Endothelial cell of umbilical vein (primary cell): Measurements from ENCODE around the gene STON2. TPM values are rescaled to one million over a fixed set of nuclear protein-coding genes. Genes with fewer than 3 reads are reported as not detected.

Source experiments
- BruUV-seq: library from RNA; stranded (reverse); fragments of 400-500 nt; replicated peaks from 2 replicates; lab custom pipeline; 2021; lab: Mats Ljungman, UMichigan
- CTCF ChIA-PET: fragments of 300-600, 350-600 bp; sonication (Branson Sonifier 250); formaldehyde crosslinking; loops from one replicate; lab custom pipeline; 2021; ENCODE audit warnings: antibody characterized with exemption, inconsistent platforms; lab: Charles Lee
- POLR2A ChIA-PET: fragments of 300-600, 350-600 bp; sonication (Branson Sonifier 250); formaldehyde crosslinking; loops from one replicate; lab custom pipeline; 2021; ENCODE audit warnings: antibody characterized with exemption, inconsistent platforms; lab: Charles Lee
- DNase-seq: peaks from one replicate; pipeline ENCODE4 v3.0.0-alpha.2; 2011; ENCODE audit warnings: low read depth, low spot score
- FAIRE-seq: peaks from 2 replicates; lab custom pipeline; 2011; peaks lifted over from hg19 to GRCh38; lab: Jason Lieb, UNC
- H2AFZ ChIP-seq: 2 replicates; pipeline ENCODE4 v1.6.0; 2012; ENCODE audit warnings: low read depth, low read length, control low read depth, inconsistent platforms
- H3K27ac ChIP-seq: 2 replicates; pipeline ENCODE4 v1.5.1; 2011; ENCODE audit warnings: low read depth, mild to moderate bottlenecking, control low read depth, low read length, moderate library complexity; ENCODE audit not compliant: insufficient read depth
- H3K27me3 ChIP-seq, 2 experiments: 2 replicates each; pipeline versions ENCODE4 v1.6.0 to v1.6.1; 2011; ENCODE audit warnings: low read length in 2 of 2, mixed read lengths in 1 of 2; ENCODE audit not compliant: control insufficient read depth in 2 of 2, insufficient read depth in 2 of 2
- H3K36me3 ChIP-seq, 2 experiments: 2 replicates in 1 of 2; 3 replicates in 1 of 2; pipeline ENCODE4 v1.5.1; 2011; ENCODE audit warnings: low read length in 2 of 2, mild to moderate bottlenecking in 1 of 2, moderate library complexity in 1 of 2; ENCODE audit not compliant: control insufficient read depth in 2 of 2, insufficient read depth in 2 of 2; ENCODE audit errors: extremely low read depth in 1 of 2
- H3K4me1 ChIP-seq: 3 replicates; pipeline ENCODE4 v1.5.1; 2011; ENCODE audit warnings: mild to moderate bottlenecking, low read length; ENCODE audit not compliant: control insufficient read depth, insufficient read depth; ENCODE audit errors: extremely low read depth
- H3K4me2 ChIP-seq: 2 replicates; pipeline ENCODE4 v1.6.1; 2011; ENCODE audit warnings: low read length, control low read depth, mixed read lengths; ENCODE audit not compliant: insufficient read depth
- H3K4me3 ChIP-seq, 3 experiments: fragments of 200-600 bp in 1 of 3; sonication (generic), shearing (Covaris generic) in 1 of 3; replicated peaks in 1 of 3; 2 replicates each; pipeline ENCODE4 v1.5.1; 2011 to 2016; ENCODE audit warnings: control low read depth in 3 of 3, low read length in 3 of 3, mild to moderate bottlenecking in 2 of 3, inconsistent platforms in 1 of 3, low read depth in 1 of 3, moderate library complexity in 1 of 3; ENCODE audit not compliant: insufficient read depth in 1 of 3
- H3K79me2 ChIP-seq: 2 replicates; pipeline ENCODE4 v1.6.0; 2012; ENCODE audit warnings: low read length, inconsistent platforms; ENCODE audit not compliant: control insufficient read depth, insufficient read depth
- H3K9ac ChIP-seq: replicated peaks from 2 replicates; pipeline ENCODE3; 2011; ENCODE audit warnings: low read length, control low read depth; ENCODE audit not compliant: insufficient read depth; ENCODE audit errors: extremely low read depth
- H3K9me1 ChIP-seq: replicated peaks from 3 replicates; pipeline ENCODE4 v1.6.0; 2011; ENCODE audit warnings: mild to moderate bottlenecking, low read length; ENCODE audit not compliant: control insufficient read depth, insufficient read depth; ENCODE audit errors: extremely low read depth
- H3K9me3 ChIP-seq: replicated peaks from 2 replicates; pipeline ENCODE4 v1.5.1; 2012; ENCODE audit warnings: low read length, inconsistent platforms; ENCODE audit not compliant: control insufficient read depth, insufficient read depth
- H4K20me1 ChIP-seq: replicated peaks from 2 replicates; pipeline ENCODE3; 2011; ENCODE audit warnings: mild to moderate bottlenecking, low read length; ENCODE audit not compliant: control insufficient read depth, insufficient read depth; ENCODE audit errors: extremely low read depth
- CTCF ChIP-seq, 2 donors: IDR thresholded peaks; 1 replicate in 1 of 2; 2 replicates in 1 of 2; pipeline ENCODE4 v1.5.1; 2011; ENCODE audit warnings: low read length in 2 of 2, mild to moderate bottlenecking in 2 of 2, moderate library complexity in 2 of 2, control low read depth in 1 of 2, inconsistent platforms in 1 of 2, low read depth in 1 of 2; ENCODE audit not compliant: insufficient read depth in 1 of 2; ENCODE audit errors: extremely low read depth in 1 of 2
- EZH2 ChIP-seq: IDR thresholded peaks from 2 replicates; pipeline ENCODE4 v1.6.1; 2012; ENCODE audit warnings: borderline replicate concordance, low read depth, mild to moderate bottlenecking, moderate library complexity, low read length, inconsistent platforms; ENCODE audit not compliant: severe bottlenecking
- FOS ChIP-seq: IDR thresholded peaks from 2 replicates; pipeline ENCODE4 v1.6.1; 2011; ENCODE audit warnings: mild to moderate bottlenecking, low read length, moderate library complexity, borderline replicate concordance; ENCODE audit not compliant: insufficient read depth
- GATA2 ChIP-seq: IDR thresholded peaks from 2 replicates; pipeline ENCODE4 v1.7.0; 2011; ENCODE audit warnings: low read depth, mild to moderate bottlenecking, moderate library complexity, mixed read lengths, low read length; ENCODE audit not compliant: insufficient read length, insufficient read depth
- JUN ChIP-seq: IDR thresholded peaks from 2 replicates; pipeline ENCODE4 v1.6.1; 2011; ENCODE audit warnings: borderline replicate concordance, low read depth; ENCODE audit not compliant: insufficient read length, insufficient read depth
- MYC ChIP-seq: IDR thresholded peaks from one replicate; pipeline ENCODE4 v1.6.1; 2011; ENCODE audit warnings: mild to moderate bottlenecking, low read depth, low read length
- POLR2A ChIP-seq: IDR thresholded peaks from 2 replicates; pipeline ENCODE4 v1.6.1; 2012; ENCODE audit warnings: low read depth, mild to moderate bottlenecking, control low read depth, low read length
- POLR2AphosphoS5 ChIP-seq: IDR thresholded peaks from 2 replicates; pipeline ENCODE4 v1.6.1; 2012; ENCODE audit warnings: low read depth, mild to moderate bottlenecking, control low read depth, low read length, moderate library complexity; ENCODE audit not compliant: insufficient read depth
- dilution Hi-C: fragments of 300-500 bp; cut with MboI; formaldehyde crosslinking; loops from one replicate; pipeline ENCODE4 v1.15.0; 2019; ENCODE audit warnings: low sequenced_read_pairs; ENCODE audit not compliant: extremely low pct_ligation_motif_present
- intact Hi-C: fragments of 100-400 bp; cut with micrococcal nuclease; formaldehyde crosslinking; loops from one replicate; pipeline ENCODE4 v1.10.0; 2022
- polyA plus RNA-seq, 4 experiments: library from polyadenylated mRNA; depleted of rRNA in 3 of 4; stranded (reverse) in 3 of 4; unstranded in 1 of 4; fragments of >200 nt; gene quantifications; 2 replicates each; pipeline versions ENCODE4 v1.2.1 to v1.2.3, GENCODE V29; 2011 to 2012; ENCODE audit warnings: missing spikeins in 1 of 4
- total RNA-seq: library from RNA; stranded (reverse); gene quantifications from 2 replicates; pipeline ENCODE4 v1.2.3, GENCODE V29; 2021
- TF ChIP-seq, protein P1 (sequence below): IDR thresholded peaks from 2 replicates; pipeline ENCODE4 v1.6.1; 2011; ENCODE audit not compliant: insufficient read depth, insufficient read length

The STON2 gene
- total and polyA plus RNA-seq, 2 donors (not counting 3 experiments of a cell fraction or from before 2014, with no cell fraction given), result not detected

- TF ChIP-seq GATA2 (no peak), CTCF (IDR thresholded peaks at IDR 0.05; ENCODE audit: extremely low read depth in 1 of 2, insufficient read depth in 1 of 2, low read depth in 1 of 2, low read length in 2 of 2) (no peak), EZH2 (no peak), JUN (no peak), POLR2A (no peak), FOS (no peak), POLR2AphosphoS5 (no peak), MYC (no peak)
- TF ChIP-seq, protein P1, sequence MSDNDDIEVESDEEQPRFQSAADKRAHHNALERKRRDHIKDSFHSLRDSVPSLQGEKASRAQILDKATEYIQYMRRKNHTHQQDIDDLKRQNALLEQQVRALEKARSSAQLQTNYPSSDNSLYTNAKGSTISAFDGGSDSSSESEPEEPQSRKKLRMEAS, result no peak
- H2AFZ ChIP-seq, result no peak overlapping the region
- no peak overlapping the region for H3K27ac ChIP-seq
- H3K27me3 ChIP-seq, result no peaks in the 10 kb centered on the region
- no TSS peak for BruUV-seq
- dilution Hi-C loops, result no loop called here
- no peaks in the 10 kb centered on the region for H3K36me3 ChIP-seq
- FAIRE-seq, result no peak
- no peaks in the 10 kb centered on the region for H3K79me2 ChIP-seq
- no peaks in the 10 kb centered on the region for H3K9me3 ChIP-seq
- H4K20me1 ChIP-seq, result no peaks in the 10 kb centered on the region
- H3K4me1 ChIP-seq, result no peaks in the 10 kb centered on the region
- no peaks in the 10 kb centered on the region for H3K9me1 ChIP-seq
- intact Hi-C loops, result no loop called here
- no peak overlapping the region for H3K9ac ChIP-seq
- H3K4me3 ChIP-seq, result no peak overlapping the region
- ChIA-PET CTCF (no interaction called here), POLR2A (no interaction called here)
- no peak for DNase-seq
- H3K4me2 ChIP-seq, result no peak overlapping the region
These were observed 46.3 kb downstream of the STON2 start for GRCh38 chr14:81353691-81354323.
